ENCODE measurements around the gene S100A7A. TPM values are rescaled to one million over a fixed set of nuclear protein-coding genes. Genes with fewer than 3 reads are reported as not detected.
A peak's percentile ranks its signal among the peaks of the same experiment; 100 is the strongest.

Gene S100A7A
- polyA plus RNA-seq, 1 of the 3 experiments (the other 2 are of a cell fraction): not detected

GRCh38 chr1:153422450-153423068, 6.2 kb downstream of the S100A7A start:
- H3K27ac ChIP-seq (ENCODE audit: low read depth in 2 of 2, low read length in 1 of 2): no peak overlapping the region
- H3K9me2 ChIP-seq: no peaks in the 10 kb centered on the region
- no peaks in the 10 kb centered on the region; the same call in 1 of the 2 replicates for H3K27me3 ChIP-seq (ENCODE audit: insufficient read depth)
- no peaks in the 10 kb centered on the region for H3K9me3 ChIP-seq
- H3K9ac ChIP-seq: no peak overlapping the region
- WGBS (ENCODE audit: low lambda C conversion rate): 0% methylated on average over 6 of the region's 6 CpGs
- H3K4me1 ChIP-seq (ENCODE audit: control insufficient read depth in 1 of 2, insufficient read depth in 2 of 2, low read depth in 1 of 2, low read length in 1 of 2): no peaks in the 10 kb centered on the region
- H3K4me2 ChIP-seq: no peak overlapping the region
- no peak overlapping the region for H3K4me3 ChIP-seq (ENCODE audit: low read depth in 2 of 2, low read length in 1 of 2)
- ChIA-PET POLR2A (no interaction called here), CTCF (no interaction called here)
- H3K36me3 ChIP-seq (replicated peaks in 1 of 2; ENCODE audit: control insufficient read depth in 1 of 2, insufficient read depth in 2 of 2, low read length in 1 of 2): no peaks in the 10 kb centered on the region
- no peak for DNase-seq
- TF ChIP-seq, protein P1, sequence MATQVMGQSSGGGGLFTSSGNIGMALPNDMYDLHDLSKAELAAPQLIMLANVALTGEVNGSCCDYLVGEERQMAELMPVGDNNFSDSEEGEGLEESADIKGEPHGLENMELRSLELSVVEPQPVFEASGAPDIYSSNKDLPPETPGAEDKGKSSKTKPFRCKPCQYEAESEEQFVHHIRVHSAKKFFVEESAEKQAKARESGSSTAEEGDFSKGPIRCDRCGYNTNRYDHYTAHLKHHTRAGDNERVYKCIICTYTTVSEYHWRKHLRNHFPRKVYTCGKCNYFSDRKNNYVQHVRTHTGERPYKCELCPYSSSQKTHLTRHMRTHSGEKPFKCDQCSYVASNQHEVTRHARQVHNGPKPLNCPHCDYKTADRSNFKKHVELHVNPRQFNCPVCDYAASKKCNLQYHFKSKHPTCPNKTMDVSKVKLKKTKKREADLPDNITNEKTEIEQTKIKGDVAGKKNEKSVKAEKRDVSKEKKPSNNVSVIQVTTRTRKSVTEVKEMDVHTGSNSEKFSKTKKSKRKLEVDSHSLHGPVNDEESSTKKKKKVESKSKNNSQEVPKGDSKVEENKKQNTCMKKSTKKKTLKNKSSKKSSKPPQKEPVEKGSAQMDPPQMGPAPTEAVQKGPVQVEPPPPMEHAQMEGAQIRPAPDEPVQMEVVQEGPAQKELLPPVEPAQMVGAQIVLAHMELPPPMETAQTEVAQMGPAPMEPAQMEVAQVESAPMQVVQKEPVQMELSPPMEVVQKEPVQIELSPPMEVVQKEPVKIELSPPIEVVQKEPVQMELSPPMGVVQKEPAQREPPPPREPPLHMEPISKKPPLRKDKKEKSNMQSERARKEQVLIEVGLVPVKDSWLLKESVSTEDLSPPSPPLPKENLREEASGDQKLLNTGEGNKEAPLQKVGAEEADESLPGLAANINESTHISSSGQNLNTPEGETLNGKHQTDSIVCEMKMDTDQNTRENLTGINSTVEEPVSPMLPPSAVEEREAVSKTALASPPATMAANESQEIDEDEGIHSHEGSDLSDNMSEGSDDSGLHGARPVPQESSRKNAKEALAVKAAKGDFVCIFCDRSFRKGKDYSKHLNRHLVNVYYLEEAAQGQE (IDR thresholded peaks at IDR 0.05; ENCODE audit: low read depth, low read length): peak; percentile 100
- TF ChIP-seq, protein P2, sequence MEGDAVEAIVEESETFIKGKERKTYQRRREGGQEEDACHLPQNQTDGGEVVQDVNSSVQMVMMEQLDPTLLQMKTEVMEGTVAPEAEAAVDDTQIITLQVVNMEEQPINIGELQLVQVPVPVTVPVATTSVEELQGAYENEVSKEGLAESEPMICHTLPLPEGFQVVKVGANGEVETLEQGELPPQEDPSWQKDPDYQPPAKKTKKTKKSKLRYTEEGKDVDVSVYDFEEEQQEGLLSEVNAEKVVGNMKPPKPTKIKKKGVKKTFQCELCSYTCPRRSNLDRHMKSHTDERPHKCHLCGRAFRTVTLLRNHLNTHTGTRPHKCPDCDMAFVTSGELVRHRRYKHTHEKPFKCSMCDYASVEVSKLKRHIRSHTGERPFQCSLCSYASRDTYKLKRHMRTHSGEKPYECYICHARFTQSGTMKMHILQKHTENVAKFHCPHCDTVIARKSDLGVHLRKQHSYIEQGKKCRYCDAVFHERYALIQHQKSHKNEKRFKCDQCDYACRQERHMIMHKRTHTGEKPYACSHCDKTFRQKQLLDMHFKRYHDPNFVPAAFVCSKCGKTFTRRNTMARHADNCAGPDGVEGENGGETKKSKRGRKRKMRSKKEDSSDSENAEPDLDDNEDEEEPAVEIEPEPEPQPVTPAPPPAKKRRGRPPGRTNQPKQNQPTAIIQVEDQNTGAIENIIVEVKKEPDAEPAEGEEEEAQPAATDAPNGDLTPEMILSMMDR (IDR thresholded peaks at IDR 0.05): no peak
- H4K20me1 ChIP-seq (ENCODE audit: insufficient read depth): no peaks in the 10 kb centered on the region
- no peaks in the 10 kb centered on the region for H3K79me2 ChIP-seq (ENCODE audit: insufficient read depth)
- no peaks in the 10 kb centered on the region for H3F3A ChIP-seq (replicated peaks; ENCODE audit: insufficient read depth)
- no peak overlapping the region for H2AFZ ChIP-seq (ENCODE audit: low read depth)

DNA sequence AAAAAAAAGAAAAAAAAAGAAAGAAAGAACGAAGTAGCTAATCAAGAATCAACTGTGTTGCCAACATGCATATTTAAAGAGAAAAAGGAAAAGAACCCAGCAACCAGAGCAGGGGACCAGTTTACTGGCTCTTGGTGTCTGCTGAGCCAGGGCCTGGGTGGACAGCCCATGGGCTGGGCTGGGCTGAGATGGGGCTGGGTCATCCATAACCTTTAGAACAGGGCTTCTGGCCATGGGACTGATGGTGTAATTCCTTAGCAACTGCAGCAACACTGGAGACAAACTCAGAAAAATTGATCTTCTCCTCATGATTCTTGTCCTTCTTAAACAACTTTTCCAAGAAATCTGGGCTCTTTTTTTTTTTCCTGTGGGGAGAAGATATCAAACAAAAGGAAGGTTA, 10.5 kb downstream of the S100A7A start:
- 6% methylated on average over 1 of the region's 1 CpG for WGBS (ENCODE audit: low lambda C conversion rate)
- H3K4me1 ChIP-seq (ENCODE audit: control insufficient read depth in 1 of 2, insufficient read depth in 2 of 2, low read depth in 1 of 2, low read length in 1 of 2): no peaks in the 10 kb centered on the region

More for the DNA sequence above, 10.5 kb downstream of the S100A7A start:
- Histone ChIP-seq H3K79me2 (ENCODE audit: insufficient read depth) (no peaks in the 10 kb centered on the region), H3K9ac (no peak overlapping the region), H3K4me3 (ENCODE audit: low read depth in 2 of 2, low read length in 1 of 2) (no peak overlapping the region), H3K9me3 (no peaks in the 10 kb centered on the region), H4K20me1 (ENCODE audit: insufficient read depth) (no peaks in the 10 kb centered on the region), H3K27ac (ENCODE audit: low read depth in 2 of 2, low read length in 1 of 2) (no peak overlapping the region), H3K9me2 (no peaks in the 10 kb centered on the region), H3K4me2 (no peak overlapping the region), H2AFZ (ENCODE audit: low read depth) (no peak overlapping the region), H3K36me3 (replicated peaks in 1 of 2; ENCODE audit: control insufficient read depth in 1 of 2, insufficient read depth in 2 of 2, low read length in 1 of 2) (no peaks in the 10 kb centered on the region), H3K27me3 (ENCODE audit: insufficient read depth) (no peaks in the 10 kb centered on the region; the same call in 1 of the 2 replicates), H3F3A (replicated peaks; ENCODE audit: insufficient read depth) (no peaks in the 10 kb centered on the region)
- ChIA-PET POLR2A (no interaction called here), CTCF (interaction anchor here (1.9 kb wide), 1 partner anchor 68 kb away, joined by 5 read pairs; no protein-coding TSS in a partner anchor)
- TF ChIP-seq, protein P3, sequence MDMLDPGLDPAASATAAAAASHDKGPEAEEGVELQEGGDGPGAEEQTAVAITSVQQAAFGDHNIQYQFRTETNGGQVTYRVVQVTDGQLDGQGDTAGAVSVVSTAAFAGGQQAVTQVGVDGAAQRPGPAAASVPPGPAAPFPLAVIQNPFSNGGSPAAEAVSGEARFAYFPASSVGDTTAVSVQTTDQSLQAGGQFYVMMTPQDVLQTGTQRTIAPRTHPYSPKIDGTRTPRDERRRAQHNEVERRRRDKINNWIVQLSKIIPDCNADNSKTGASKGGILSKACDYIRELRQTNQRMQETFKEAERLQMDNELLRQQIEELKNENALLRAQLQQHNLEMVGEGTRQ (IDR thresholded peaks at IDR 0.05; ENCODE audit: borderline replicate concordance, low read depth, low read length): no peak
- TF ChIP-seq FOXJ3 (CRISPR knock-in tag; IDR thresholded peaks at IDR 0.05): no peak
- no peak for TF ChIP-seq TAF1 (IDR thresholded peaks at IDR 0.05; ENCODE audit: borderline replicate concordance, low read depth, low read length)
- no peak for TF ChIP-seq MXI1 (IDR thresholded peaks at IDR 0.05; ENCODE audit: low read depth, low read length)
- TF ChIP-seq EZH2phosphoT487 (IDR thresholded peaks at IDR 0.05; ENCODE audit: borderline replicate concordance, low read depth): no peak
- no peak for TF ChIP-seq TCF12 (IDR thresholded peaks at IDR 0.05)
- TF ChIP-seq ELF1 (IDR thresholded peaks at IDR 0.05): no peak
- TF ChIP-seq RXRA (IDR thresholded peaks at IDR 0.05; ENCODE audit: borderline replicate concordance, low read depth): no peak
- no peak for TF ChIP-seq EP300 (IDR thresholded peaks at IDR 0.05; ENCODE audit: borderline replicate concordance in 1 of 2, low read depth in 1 of 2, low read length in 1 of 2)
- no peak for TF ChIP-seq IRF3 (IDR thresholded peaks at IDR 0.05; ENCODE audit: low read depth, low read length)
- no peak for TF ChIP-seq GABPA (IDR thresholded peaks at IDR 0.05; ENCODE audit: low read depth)
- no peak for TF ChIP-seq TEAD4 (IDR thresholded peaks at IDR 0.05; ENCODE audit: borderline replicate concordance, insufficient read depth)
- TF ChIP-seq, protein P1 (IDR thresholded peaks at IDR 0.05; ENCODE audit: low read depth, low read length): no peak
- DNase-seq: no peak
